ENCODE results near the gene KIF13A.

DNA sequence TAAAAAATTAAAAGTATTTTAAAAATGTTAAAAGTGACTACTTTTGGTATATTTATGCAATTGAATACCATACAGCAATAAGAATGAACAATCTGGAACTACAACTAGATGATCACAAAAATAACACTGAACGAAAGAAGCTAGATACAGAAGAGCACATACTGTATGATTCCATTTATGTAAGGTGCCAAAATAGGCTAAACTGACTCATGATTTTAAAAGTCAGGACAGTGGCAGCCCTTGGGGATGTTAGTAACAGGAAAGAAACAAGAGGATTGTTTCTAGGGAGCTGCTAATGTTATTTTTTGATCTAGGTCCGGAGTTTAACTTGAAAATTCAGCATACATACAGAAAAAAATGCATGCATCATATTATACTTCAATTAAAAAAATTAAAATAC, 42.3 kb downstream of the KIF13A start:
- TF ChIP-seq, protein P1, sequence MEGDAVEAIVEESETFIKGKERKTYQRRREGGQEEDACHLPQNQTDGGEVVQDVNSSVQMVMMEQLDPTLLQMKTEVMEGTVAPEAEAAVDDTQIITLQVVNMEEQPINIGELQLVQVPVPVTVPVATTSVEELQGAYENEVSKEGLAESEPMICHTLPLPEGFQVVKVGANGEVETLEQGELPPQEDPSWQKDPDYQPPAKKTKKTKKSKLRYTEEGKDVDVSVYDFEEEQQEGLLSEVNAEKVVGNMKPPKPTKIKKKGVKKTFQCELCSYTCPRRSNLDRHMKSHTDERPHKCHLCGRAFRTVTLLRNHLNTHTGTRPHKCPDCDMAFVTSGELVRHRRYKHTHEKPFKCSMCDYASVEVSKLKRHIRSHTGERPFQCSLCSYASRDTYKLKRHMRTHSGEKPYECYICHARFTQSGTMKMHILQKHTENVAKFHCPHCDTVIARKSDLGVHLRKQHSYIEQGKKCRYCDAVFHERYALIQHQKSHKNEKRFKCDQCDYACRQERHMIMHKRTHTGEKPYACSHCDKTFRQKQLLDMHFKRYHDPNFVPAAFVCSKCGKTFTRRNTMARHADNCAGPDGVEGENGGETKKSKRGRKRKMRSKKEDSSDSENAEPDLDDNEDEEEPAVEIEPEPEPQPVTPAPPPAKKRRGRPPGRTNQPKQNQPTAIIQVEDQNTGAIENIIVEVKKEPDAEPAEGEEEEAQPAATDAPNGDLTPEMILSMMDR (conservative IDR thresholded peaks at IDR 0.05): no peak
- no peak for TF ChIP-seq EZH2 (IDR thresholded peaks at IDR 0.05; ENCODE audit: low read depth)
